Measurements from ENCODE around the gene CHCHD1. TPM values are rescaled to one million over a fixed set of nuclear protein-coding genes. Genes with fewer than 3 reads are reported as not detected.

Gene CHCHD1
- total and polyA plus RNA-seq, 2 donors (not counting 3 experiments of a cell fraction or from before 2014, with no cell fraction given), result 31.7 to 39.2 TPM

GRCh38 chr10:73802276-73802991 lies 20.6 kb downstream of the CHCHD1 start:
- BruUV-seq (replicated peaks), result no TSS peak
- H3K9me1 ChIP-seq (replicated peaks; ENCODE audit: control insufficient read depth, extremely low read depth, insufficient read depth, low read length), result no peaks in the 10 kb centered on the region
- no peak for FAIRE-seq
- dilution Hi-C loops (cut with MboI; ENCODE audit: extremely low pct_ligation_motif_present, low sequenced_read_pairs), result no loop called here
- H3K4me2 ChIP-seq (ENCODE audit: insufficient read depth, low read length), result no peak overlapping the region
- no peaks in the 10 kb centered on the region for H3K4me1 ChIP-seq (ENCODE audit: control insufficient read depth, extremely low read depth, insufficient read depth, low read length)
- CTCF ChIA-PET, result no interaction called here
- H3K9me3 ChIP-seq (replicated peaks; ENCODE audit: control insufficient read depth, insufficient read depth, low read length), result no peaks in the 10 kb centered on the region
- POLR2A ChIA-PET, result no interaction called here
- H3K27me3 ChIP-seq (ENCODE audit: control insufficient read depth in 2 of 2, insufficient read depth in 2 of 2, low read length in 2 of 2), result no peaks in the 10 kb centered on the region
- H3K36me3 ChIP-seq (ENCODE audit: control insufficient read depth in 2 of 2, extremely low read depth in 1 of 2, insufficient read depth in 2 of 2, low read length in 2 of 2), result peaks cover 18 to 57% of the 10 kb centered on the region in 2 experiments
- no peaks in the 10 kb centered on the region for H3K79me2 ChIP-seq (ENCODE audit: control insufficient read depth, insufficient read depth, low read length)
- no peak overlapping the region for H3K4me3 ChIP-seq (replicated peaks in 1 of 3; ENCODE audit: insufficient read depth in 1 of 3, low read depth in 1 of 3, low read length in 3 of 3)
- TF ChIP-seq CTCF (IDR thresholded peaks at IDR 0.05; ENCODE audit: extremely low read depth in 1 of 2, insufficient read depth in 1 of 2, low read depth in 1 of 2, low read length in 2 of 2), result no peak
- no peak for TF ChIP-seq MYC (IDR thresholded peaks at IDR 0.05; ENCODE audit: low read depth, low read length)
- TF ChIP-seq FOS (IDR thresholded peaks at IDR 0.05; ENCODE audit: borderline replicate concordance, insufficient read depth, low read length), result no peak
- TF ChIP-seq MAX (IDR thresholded peaks at IDR 0.05; ENCODE audit: insufficient read depth, insufficient read length), result no peak
- TF ChIP-seq GATA2 (IDR thresholded peaks at IDR 0.05; ENCODE audit: insufficient read depth, insufficient read length, low read depth, low read length), result no peak
- no peak for TF ChIP-seq POLR2A (IDR thresholded peaks at IDR 0.05; ENCODE audit: low read depth, low read length)
- TF ChIP-seq POLR2AphosphoS5 (IDR thresholded peaks at IDR 0.05; ENCODE audit: insufficient read depth, low read depth, low read length), result no peak
- no peak for TF ChIP-seq JUN (IDR thresholded peaks at IDR 0.05; ENCODE audit: borderline replicate concordance, insufficient read depth, insufficient read length, low read depth)
- no peak for TF ChIP-seq EZH2 (IDR thresholded peaks at IDR 0.05; ENCODE audit: borderline replicate concordance, low read depth, low read length, severe bottlenecking)
- intact Hi-C loops (cut with micrococcal nuclease), result no loop called here
- no peak for DNase-seq (ENCODE audit: low read depth, low spot score)
- no peak overlapping the region for H2AFZ ChIP-seq (ENCODE audit: low read depth, low read length)
- no peaks in the 10 kb centered on the region for H4K20me1 ChIP-seq (replicated peaks; ENCODE audit: control insufficient read depth, extremely low read depth, insufficient read depth, low read length)
- no peak overlapping the region for H3K9ac ChIP-seq (replicated peaks; ENCODE audit: extremely low read depth, insufficient read depth, low read length)
- H3K27ac ChIP-seq (ENCODE audit: insufficient read depth, low read depth, low read length), result no peak overlapping the region
